Measurements from ENCODE around the gene MSANTD2.

The MSANTD2 gene

DNA sequence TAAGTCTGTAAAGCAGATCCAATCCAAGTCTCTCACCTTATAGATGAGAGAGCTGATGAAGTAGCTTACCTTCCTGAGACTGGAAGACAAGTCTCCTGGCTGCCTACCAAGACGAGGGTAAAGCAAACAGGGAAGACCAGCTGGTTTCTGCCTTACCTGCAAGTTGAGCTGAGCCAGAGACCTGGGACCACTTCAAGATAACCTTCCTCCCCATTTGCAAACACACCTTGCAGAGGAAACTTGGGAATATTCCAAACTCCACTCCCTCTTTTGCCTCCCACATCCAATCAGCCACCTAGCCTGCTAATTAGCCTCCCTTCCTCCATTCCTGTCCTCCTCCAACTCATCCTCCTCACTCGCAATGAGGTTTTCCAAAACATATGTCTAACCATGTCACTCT, 41.6 kb upstream of the MSANTD2 start:
- peaks cover 7% of the 10 kb centered on the region for H3K9me3 Mint-ChIP-seq
- TF ChIP-seq CTCF (IDR thresholded peaks at IDR 0.05; ENCODE audit: unreplicated experiment in 3 of 3): no peak

DNA sequence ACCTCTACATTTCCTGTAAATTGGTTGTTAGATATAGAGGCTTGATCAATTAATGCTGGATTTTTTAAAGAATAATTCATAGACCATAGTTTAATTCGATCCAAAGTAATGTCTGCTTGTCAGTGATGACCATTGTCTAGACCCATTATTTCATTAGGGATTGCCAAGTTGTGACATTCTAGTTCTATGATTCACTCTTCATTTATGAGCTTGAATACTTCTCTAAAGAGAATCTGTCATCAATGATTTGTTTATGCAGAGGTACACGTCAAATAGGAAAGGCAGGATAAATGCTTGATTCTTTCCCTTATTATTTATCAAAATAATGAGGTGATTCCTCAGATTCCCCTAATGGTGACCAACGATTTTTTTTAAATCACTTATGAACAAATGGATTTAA, 41.0 kb upstream of the MSANTD2 start:
- no peak overlapping the region for H3K27ac Mint-ChIP-seq
- peaks cover 7% of the 10 kb centered on the region for H3K9me3 Mint-ChIP-seq
- H3K27me3 Mint-ChIP-seq (ENCODE audit: low read depth): peaks cover 18% of the 10 kb centered on the region
- no peak for TF ChIP-seq CTCF (IDR thresholded peaks at IDR 0.05; ENCODE audit: unreplicated experiment in 3 of 3)
- H3K4me1 Mint-ChIP-seq: peaks cover 39% of the 10 kb centered on the region
- H3K4me3 Mint-ChIP-seq: peak overlapping the region in 2 of 3 experiments; percentile 48 to 56
- no peaks in the 10 kb centered on the region for H3K36me3 Mint-ChIP-seq (ENCODE audit: low read depth)

More for the DNA sequence above, 41.6 kb upstream of the MSANTD2 start:
- Mint-ChIP-seq H3K27ac (peak overlapping the region in 1 of 3 experiments; percentile 4), H3K4me3 (peak overlapping the region in 2 of 3 experiments; percentile 5 to 29), H3K4me1 (peaks cover 37% of the 10 kb centered on the region), H3K27me3 (ENCODE audit: low read depth) (peaks cover 18% of the 10 kb centered on the region), H3K36me3 (ENCODE audit: low read depth) (no peaks in the 10 kb centered on the region)

- Mint-ChIP-seq H3K4me3 (peak overlapping the region; percentile 48 to 79 (median 56)), H3K36me3 (ENCODE audit: low read depth) (no peaks in the 10 kb centered on the region), H3K4me1 (peaks cover 42% of the 10 kb centered on the region), H3K27ac (no peak overlapping the region), H3K27me3 (ENCODE audit: low read depth) (peaks cover 18% of the 10 kb centered on the region), H3K9me3 (peaks cover 7% of the 10 kb centered on the region)
- TF ChIP-seq CTCF (IDR thresholded peaks at IDR 0.05; ENCODE audit: unreplicated experiment in 3 of 3): no peak
Measured at GRCh38 chr11:124840666-124841065, 40.5 kb upstream of the MSANTD2 start.

- H3K27me3 Mint-ChIP-seq (ENCODE audit: low read depth): peaks cover 19% of the 10 kb centered on the region
- H3K4me3 Mint-ChIP-seq: peak overlapping the region; percentile 75 to 79 (median 77)
- peaks cover 42% of the 10 kb centered on the region for H3K4me1 Mint-ChIP-seq
- peaks cover 7% of the 10 kb centered on the region for H3K9me3 Mint-ChIP-seq
- H3K27ac Mint-ChIP-seq: no peak overlapping the region
- TF ChIP-seq CTCF (IDR thresholded peaks at IDR 0.05; ENCODE audit: unreplicated experiment in 3 of 3): no peak
- no peaks in the 10 kb centered on the region for H3K36me3 Mint-ChIP-seq (ENCODE audit: low read depth)
Measured at GRCh38 chr11:124839972-124840621, 39.9 kb upstream of the MSANTD2 start.

DNA sequence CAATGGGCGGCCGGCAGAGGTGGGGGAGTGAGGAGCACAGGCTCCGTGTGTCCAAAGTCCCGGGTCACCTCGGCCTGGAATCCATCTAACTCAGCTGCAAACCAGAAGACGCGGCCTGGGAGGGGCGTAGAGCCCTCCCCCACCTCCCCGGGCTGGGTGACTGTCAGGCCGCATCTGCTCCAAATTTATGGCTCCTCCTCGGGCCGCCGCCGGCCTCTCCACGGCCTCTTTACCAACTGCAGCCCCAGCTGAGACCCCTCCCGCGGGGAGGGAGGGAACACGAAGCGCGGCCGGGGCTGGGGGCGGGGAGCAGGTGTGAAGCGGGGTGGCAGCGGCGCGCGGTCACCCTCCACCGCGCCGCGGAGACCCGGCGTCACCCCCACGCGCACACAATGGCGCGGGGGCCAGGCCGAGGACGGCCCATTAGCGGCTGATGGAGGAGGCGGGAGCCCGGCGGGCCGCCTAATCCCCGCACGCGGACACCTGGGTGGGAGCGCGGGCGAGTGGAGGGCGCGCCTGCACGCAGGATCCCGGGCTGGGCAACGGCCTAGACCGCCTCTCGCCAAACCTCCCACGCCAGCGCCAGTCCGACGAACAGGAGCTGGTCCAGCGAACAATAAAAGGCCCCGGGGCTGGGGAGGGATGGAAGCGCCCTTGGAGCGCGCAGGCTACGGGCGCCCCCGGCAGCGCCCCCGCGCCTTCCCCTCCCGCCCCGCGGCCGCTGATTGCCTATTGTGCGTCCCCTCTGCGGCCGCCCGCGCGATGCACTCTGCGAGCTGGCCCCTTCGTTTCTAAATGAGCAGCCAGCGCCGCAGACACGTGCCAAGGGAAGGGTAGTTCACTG, 39.1 kb upstream of the MSANTD2 start:
- peaks cover 7% of the 10 kb centered on the region for H3K9me3 Mint-ChIP-seq

More for the DNA sequence above, 39.1 kb upstream of the MSANTD2 start:
- no peak for TF ChIP-seq CTCF (IDR thresholded peaks at IDR 0.05; ENCODE audit: unreplicated experiment in 3 of 3)
- H3K4me1 Mint-ChIP-seq: peaks cover 42% of the 10 kb centered on the region
- H3K4me3 Mint-ChIP-seq: peak overlapping the region; percentile 75 to 79 (median 77)
- H3K36me3 Mint-ChIP-seq (ENCODE audit: low read depth): no peaks in the 10 kb centered on the region
- peaks cover 23% of the 10 kb centered on the region for H3K27me3 Mint-ChIP-seq (ENCODE audit: low read depth)
- H3K27ac Mint-ChIP-seq: no peak overlapping the region
